ENCODE results near the gene NPC2. TPM values are rescaled to one million over a fixed set of nuclear protein-coding genes. Genes with fewer than 3 reads are reported as not detected.
A peak's percentile ranks its signal among the peaks of the same experiment; 100 is the strongest.

NPC2 gene
- total RNA-seq, 1 donor from 2014 or later: 128 TPM

GRCh38 chr14:74503291-74503937 lies 10.3 kb upstream of the NPC2 start:
- DNase-seq (ENCODE audit: low read depth in 2 of 2): no peak

GRCh38 chr14:74502236-74503019 lies 9.3 kb upstream of the NPC2 start:
- DNase-seq (ENCODE audit: low read depth in 2 of 2): peak; percentile 21 to 28

- no peak for DNase-seq (ENCODE audit: low read depth in 2 of 2)
Observed at GRCh38 chr14:74501691-74502090, 8.6 kb upstream of the NPC2 start.

- DNase-seq (ENCODE audit: low read depth in 2 of 2): peak; percentile 50 to 67
Observed at GRCh38 chr14:74501135-74501614, 8.1 kb upstream of the NPC2 start.

GRCh38 chr14:74500417-74501134 lies 7.5 kb upstream of the NPC2 start:
- no peak for DNase-seq (ENCODE audit: low read depth in 2 of 2)

- no peak for DNase-seq (ENCODE audit: low read depth in 2 of 2)
Observed at GRCh38 chr14:74495356-74495755, 2.3 kb upstream of the NPC2 start.

GRCh38 chr14:74493343-74494261 lies 497 bp upstream of the NPC2 start, which contains the start of gene ISCA2:
ISCA2 (plus strand) TSS chr14:74493765; CDS start chr14:74493775, 10 bp downstream.
- peak; percentile 89 to 99 for DNase-seq (ENCODE audit: low read depth in 2 of 2)

- peak in 1 of 2 donors; percentile 29 for DNase-seq (ENCODE audit: low read depth in 2 of 2)
Observed at GRCh38 chr14:74491956-74492775, 939 bp downstream of the NPC2 start.

- no peak for DNase-seq (ENCODE audit: low read depth in 2 of 2)
Observed at GRCh38 chr14:74490486-74490885, 2.6 kb downstream of the NPC2 start.

- DNase-seq (ENCODE audit: low read depth in 2 of 2): peak in 1 of 2 donors; percentile 78
Observed at GRCh38 chr14:74488786-74489397, 4.2 kb downstream of the NPC2 start.

- no peak for DNase-seq (ENCODE audit: low read depth in 2 of 2)
Observed at GRCh38 chr14:74486164-74486563, 6.9 kb downstream of the NPC2 start.

GRCh38 chr14:74483321-74483720 lies 9.8 kb downstream of the NPC2 start:
- no peak for DNase-seq (ENCODE audit: low read depth in 2 of 2)

- no peak for DNase-seq (ENCODE audit: low read depth in 2 of 2)
Observed at GRCh38 chr14:74482571-74482970, 10.5 kb downstream of the NPC2 start.

GRCh38 chr14:74480046-74480445 lies 13.1 kb downstream of the NPC2 start:
- no peak for DNase-seq (ENCODE audit: low read depth in 2 of 2)

GRCh38 chr14:74478996-74479635 lies 14.0 kb downstream of the NPC2 start:
- DNase-seq (ENCODE audit: low read depth in 2 of 2): peak; percentile 40 to 57

- DNase-seq (ENCODE audit: low read depth in 2 of 2): no peak
Observed at GRCh38 chr14:74476607-74477006, 16.5 kb downstream of the NPC2 start.

GRCh38 chr14:74476107-74476506 lies 17.0 kb downstream of the NPC2 start:
- DNase-seq (ENCODE audit: low read depth in 2 of 2): no peak

GRCh38 chr14:74475678-74476077 lies 17.4 kb downstream of the NPC2 start:
- DNase-seq (ENCODE audit: low read depth in 2 of 2): no peak

- DNase-seq (ENCODE audit: low read depth in 2 of 2): no peak
Observed at GRCh38 chr14:74474376-74474775, 18.7 kb downstream of the NPC2 start.

Data from dermis microvascular lymphatic vessel endothelial cell (primary cell).